ENCODE measurements around the gene CSNK1A1. TPM values are rescaled to one million over a fixed set of nuclear protein-coding genes. Genes with fewer than 3 reads are reported as not detected.
A peak's percentile ranks its signal among the peaks of the same experiment; 100 is the strongest.

Gene CSNK1A1
- total RNA-seq, 4 donors from 2014 or later = 273 to 365 (median 320) TPM

- H3K9me3 ChIP-seq = no peaks in the 10 kb centered on the region
- peaks cover 19% of the 10 kb centered on the region for H3K4me1 ChIP-seq
- no peaks in the 10 kb centered on the region for H3K36me3 ChIP-seq
- H3K27ac ChIP-seq = peak overlapping the region; percentile 11
- TF ChIP-seq CTCF (IDR thresholded peaks at IDR 0.05) (no peak), POLR2A (IDR thresholded peaks at IDR 0.05) (no peak), POLR2AphosphoS5 (IDR thresholded peaks at IDR 0.05) (no peak), EP300 (IDR thresholded peaks at IDR 0.05) (no peak)
- 86% methylated on average over 13 of the region's 13 CpGs for WGBS
- H3K4me3 ChIP-seq = no peak overlapping the region
- no peaks in the 10 kb centered on the region for H3K27me3 ChIP-seq
- DNase-seq (ENCODE audit: low spot score in 2 of 2) = no peak
These were observed 95.3 kb downstream of the CSNK1A1 start for GRCh38 chr5:149455889-149456409.

GRCh38 chr5:149453618-149454415 is 97.4 kb downstream of the CSNK1A1 start:
- Histone ChIP-seq H3K9me3 (no peaks in the 10 kb centered on the region), H3K4me3 (no peak overlapping the region), H3K27ac (peak overlapping the region; percentile 50), H3K4me1 (peaks cover 38% of the 10 kb centered on the region), H3K36me3 (no peaks in the 10 kb centered on the region), H3K27me3 (no peaks in the 10 kb centered on the region)
- no peak for DNase-seq (ENCODE audit: low spot score in 2 of 2)
- WGBS = 90% methylated on average over 10 of the region's 10 CpGs
- no peak for TF ChIP-seq EP300 (IDR thresholded peaks at IDR 0.05)
- TF ChIP-seq POLR2AphosphoS5 (IDR thresholded peaks at IDR 0.05) = no peak

GRCh38 chr5:149452665-149453617 is 98.3 kb downstream of the CSNK1A1 start:
- DNase-seq (ENCODE audit: low spot score in 2 of 2) = peak in 1 of 2 donors; percentile 87
- Histone ChIP-seq H3K27me3 (no peaks in the 10 kb centered on the region), H3K9me3 (no peaks in the 10 kb centered on the region), H3K27ac (peak overlapping the region; percentile 50), H3K4me1 (peaks cover 40% of the 10 kb centered on the region), H3K36me3 (no peaks in the 10 kb centered on the region), H3K4me3 (no peak overlapping the region)
- TF ChIP-seq CTCF (IDR thresholded peaks at IDR 0.05) = no peak
- no peak for TF ChIP-seq POLR2AphosphoS5 (IDR thresholded peaks at IDR 0.05)
- no peak for TF ChIP-seq EP300 (IDR thresholded peaks at IDR 0.05)
- TF ChIP-seq POLR2A (IDR thresholded peaks at IDR 0.05) = no peak
- WGBS = 79% methylated on average over 16 of the region's 16 CpGs

GRCh38 chr5:149452007-149452664 is 99.1 kb downstream of the CSNK1A1 start:
- no peaks in the 10 kb centered on the region for H3K36me3 ChIP-seq
- peak overlapping the region; percentile 50 for H3K27ac ChIP-seq
- 59% methylated on average over 11 of the region's 11 CpGs for WGBS
- TF ChIP-seq POLR2AphosphoS5 (IDR thresholded peaks at IDR 0.05) = no peak
- no peak for TF ChIP-seq CTCF (IDR thresholded peaks at IDR 0.05)
- no peak for TF ChIP-seq EP300 (IDR thresholded peaks at IDR 0.05)
- no peak for TF ChIP-seq POLR2A (IDR thresholded peaks at IDR 0.05)
- peaks cover 48% of the 10 kb centered on the region for H3K4me1 ChIP-seq
- H3K4me3 ChIP-seq = no peak overlapping the region
- DNase-seq (ENCODE audit: low spot score in 2 of 2) = no peak
- no peaks in the 10 kb centered on the region for H3K27me3 ChIP-seq
- no peaks in the 10 kb centered on the region for H3K9me3 ChIP-seq

- 26% methylated on average over 3 of the region's 3 CpGs for WGBS
These were observed 101.0 kb downstream of the CSNK1A1 start for GRCh38 chr5:149450199-149450598.

More at GRCh38 chr5:149450199-149450598, 101.0 kb downstream of the CSNK1A1 start:
- Histone ChIP-seq H3K27ac (peak overlapping the region; percentile 20), H3K27me3 (no peaks in the 10 kb centered on the region), H3K4me1 (peaks cover 56% of the 10 kb centered on the region), H3K36me3 (no peaks in the 10 kb centered on the region), H3K4me3 (no peak overlapping the region), H3K9me3 (no peaks in the 10 kb centered on the region)
- DNase-seq (ENCODE audit: low spot score in 2 of 2) = no peak
- TF ChIP-seq POLR2A (IDR thresholded peaks at IDR 0.05) = no peak
